ENCODE measurements around the gene FAM229A.
"Not testable (repeated sequence)": the region's sequence is repeated elsewhere in the genome, so short reads cannot be mapped to it uniquely, and the experiment has no call there.

The FAM229A gene, protein sequence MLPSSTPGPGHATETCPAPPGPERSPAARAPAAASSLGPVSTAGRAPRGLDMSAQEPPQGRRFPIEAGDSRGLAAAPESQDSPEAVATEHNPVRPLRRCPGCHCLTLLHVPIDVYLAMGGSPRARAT

DNA sequence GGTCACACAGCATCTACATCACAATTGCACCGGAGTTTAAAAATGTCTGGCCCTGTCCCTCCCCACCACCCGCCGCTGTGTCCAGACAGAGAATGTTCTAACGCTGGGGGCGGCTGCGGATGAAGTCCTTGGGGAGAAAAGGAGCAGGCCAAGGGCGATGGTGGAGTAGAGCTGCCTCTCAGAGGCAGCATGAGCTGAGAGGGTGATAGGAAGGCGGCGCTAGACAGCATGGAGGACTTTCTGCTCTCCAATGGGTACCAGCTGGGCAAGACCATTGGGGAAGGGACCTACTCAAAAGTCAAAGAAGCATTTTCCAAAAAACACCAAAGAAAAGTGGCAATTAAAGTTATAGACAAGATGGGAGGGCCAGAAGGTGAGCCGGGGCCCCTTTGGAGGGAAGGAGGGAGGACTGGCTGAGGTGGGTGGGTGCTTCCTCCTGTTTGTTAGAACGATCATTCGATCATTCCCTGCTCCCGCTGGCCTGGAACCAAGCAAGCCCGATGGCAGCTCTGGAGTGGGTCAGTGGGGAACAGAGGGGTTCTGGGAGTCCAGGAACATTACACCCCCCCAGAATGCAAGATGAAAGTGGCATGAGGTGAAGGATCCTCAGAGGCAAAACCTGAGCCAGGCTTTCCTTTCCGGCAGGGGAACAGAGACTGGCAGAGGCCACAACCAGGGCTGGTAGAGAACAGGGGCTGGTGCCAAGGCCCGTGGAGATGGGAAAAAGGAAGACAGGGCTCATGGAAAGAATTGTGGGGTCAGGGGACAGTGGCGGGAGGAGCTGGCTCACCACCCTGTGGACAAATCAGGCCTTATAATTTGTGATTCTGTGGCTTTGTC, at the start of gene FAM229A, which contains the start of gene TSSK3:
Gene FAM229A (minus strand): TSS at position 12 of the 840 bp plus-strand sequence. CDS start 394 bp downstream, outside the sequence.
Gene TSSK3 (plus strand): TSS at position 66 of the 840 bp plus-strand sequence. CDS start 163 bp downstream, at position 229.
- no peak for DNase-seq (ENCODE audit: low read depth, low spot score)

DNA sequence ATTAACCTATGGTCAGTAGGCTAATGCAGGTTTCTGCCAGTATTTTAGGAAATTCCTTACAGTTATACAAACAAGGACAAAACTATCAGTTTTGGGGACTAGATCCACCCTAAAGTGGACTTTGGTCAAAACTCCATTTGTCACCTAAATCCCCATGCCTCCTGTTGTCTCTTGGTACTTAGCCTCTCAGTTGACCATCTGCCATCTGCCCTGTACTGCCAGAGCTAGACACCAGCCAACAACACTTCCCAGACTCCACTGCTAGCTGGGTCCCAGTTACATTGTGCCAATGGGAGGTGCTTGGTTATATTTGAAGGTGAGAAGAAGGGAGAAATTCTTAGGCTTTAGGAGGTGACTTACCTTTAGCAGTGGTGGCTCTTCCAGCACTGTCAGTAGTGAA, 49.0 kb upstream of the FAM229A start:
- DNase-seq (ENCODE audit: low read depth, low spot score), result no peak

DNA sequence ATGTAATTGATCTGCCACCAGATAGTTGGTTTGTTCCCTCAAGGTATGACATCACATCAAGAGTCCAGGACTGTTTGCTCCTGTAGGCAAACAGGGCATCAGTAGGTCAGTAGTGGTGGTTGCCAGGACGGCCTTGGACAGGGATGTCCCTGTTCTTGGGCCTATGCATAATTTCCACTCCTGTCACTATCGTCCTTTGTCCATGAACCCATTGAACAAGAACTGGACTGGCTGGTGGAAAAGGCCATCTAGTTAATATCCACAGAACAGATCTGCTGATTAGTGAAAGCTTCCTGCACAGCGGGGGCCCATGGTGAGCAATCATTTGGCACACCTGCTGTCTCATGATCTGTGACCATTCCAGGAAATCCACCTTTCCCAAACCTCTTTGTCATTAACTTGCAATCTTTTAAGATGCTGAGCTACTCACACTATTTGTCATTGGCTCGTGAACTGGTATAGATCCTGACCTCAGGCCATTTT, 44.4 kb upstream of the FAM229A start:
- no peak for DNase-seq (ENCODE audit: low read depth, low spot score)

DNA sequence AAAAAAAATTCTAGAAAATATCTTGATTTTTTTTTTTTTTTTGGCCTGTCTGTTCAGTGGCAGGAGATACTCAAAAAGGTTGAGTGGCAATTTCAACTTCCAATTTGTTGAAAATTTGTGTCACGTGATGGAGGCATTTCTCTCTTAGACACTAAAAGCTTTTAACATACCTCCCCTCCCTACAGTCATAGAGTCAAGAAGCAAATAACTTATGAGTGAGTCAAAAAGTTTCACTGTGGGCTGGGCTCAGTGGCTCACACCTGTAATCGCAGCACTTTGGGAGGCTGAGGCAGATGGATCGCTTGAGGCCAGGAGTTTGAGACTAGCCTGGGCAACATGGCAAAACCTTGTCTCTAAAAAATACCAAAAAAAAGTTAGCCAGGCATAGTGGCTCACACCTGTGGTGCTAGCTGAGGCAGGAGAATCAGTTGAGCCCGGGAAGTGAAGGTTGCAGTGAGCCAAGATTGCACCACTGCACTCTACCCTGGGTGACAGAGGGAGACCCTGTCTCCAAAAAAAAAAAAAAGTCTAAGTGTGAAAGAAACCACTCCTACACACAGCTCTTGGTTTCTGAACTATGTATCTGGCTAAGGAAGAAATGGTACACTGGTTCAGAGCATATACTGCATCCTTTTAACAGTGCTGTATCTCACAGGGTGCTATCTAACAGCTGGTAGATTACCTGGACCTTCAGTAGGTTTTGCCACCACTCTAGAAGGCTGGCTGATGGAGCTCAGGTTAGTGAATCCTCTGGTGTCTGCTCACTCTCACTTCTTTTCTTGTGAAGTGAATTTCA, 43.6 kb upstream of the FAM229A start:
- no peak for DNase-seq (ENCODE audit: low read depth, low spot score)

DNA sequence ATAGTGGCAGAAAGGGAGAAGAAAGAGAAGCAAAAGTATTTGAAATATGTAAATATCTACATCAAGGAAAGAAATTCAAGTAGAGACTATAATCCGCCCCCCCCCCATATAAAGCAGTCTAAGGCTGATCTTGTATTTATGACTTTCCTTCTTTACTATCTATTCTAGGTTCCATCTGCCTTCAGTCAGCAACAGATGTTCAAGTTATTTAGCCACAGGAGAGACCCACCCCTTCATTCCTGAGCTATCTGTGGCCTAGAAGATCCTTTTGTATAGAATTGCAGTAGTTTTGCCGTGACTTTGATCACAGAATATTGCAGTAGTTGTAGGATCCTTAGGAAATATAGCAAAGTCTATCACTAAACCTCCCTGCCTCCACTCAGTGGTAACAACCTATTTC, 42.7 kb upstream of the FAM229A start:
- DNase-seq (ENCODE audit: low read depth, low spot score), result no peak

DNA sequence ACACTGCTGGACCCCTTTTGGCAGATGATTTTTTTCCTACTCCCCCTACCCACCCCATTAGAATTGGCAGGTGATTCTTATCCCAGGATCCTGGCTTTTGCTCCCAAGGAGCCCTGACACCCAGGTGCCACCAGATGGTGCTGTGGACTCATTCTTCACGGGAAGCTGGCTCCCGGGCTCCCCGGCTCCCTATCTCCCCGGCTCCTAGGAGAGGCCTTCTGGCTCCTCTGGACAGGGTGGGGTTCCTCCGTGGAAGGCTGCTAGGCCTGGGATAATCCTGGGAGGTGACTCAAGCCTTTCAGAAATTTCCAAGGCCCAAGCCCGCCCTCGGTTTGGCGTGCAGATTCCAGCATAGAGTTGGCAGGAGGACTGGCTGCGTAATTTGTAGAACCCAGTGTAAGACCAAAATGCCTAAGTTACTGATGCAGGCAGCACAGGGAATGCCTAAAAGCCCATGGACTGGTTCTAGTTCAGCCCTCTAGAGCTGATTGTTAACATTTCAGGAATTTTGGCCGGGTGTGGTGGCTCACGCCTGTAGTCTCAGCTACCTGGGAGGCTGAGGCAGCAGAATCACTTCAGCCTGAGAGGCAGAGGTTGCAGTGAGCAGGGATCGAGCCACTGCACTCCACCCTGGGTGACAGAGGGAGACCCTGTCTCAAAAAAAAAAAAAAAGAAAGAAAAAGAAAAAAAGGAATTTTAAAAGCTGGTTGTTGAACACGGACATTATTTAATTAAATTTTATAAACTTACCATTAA, 38.8 kb upstream of the FAM229A start:
- no peak for DNase-seq (ENCODE audit: low read depth, low spot score)

DNA sequence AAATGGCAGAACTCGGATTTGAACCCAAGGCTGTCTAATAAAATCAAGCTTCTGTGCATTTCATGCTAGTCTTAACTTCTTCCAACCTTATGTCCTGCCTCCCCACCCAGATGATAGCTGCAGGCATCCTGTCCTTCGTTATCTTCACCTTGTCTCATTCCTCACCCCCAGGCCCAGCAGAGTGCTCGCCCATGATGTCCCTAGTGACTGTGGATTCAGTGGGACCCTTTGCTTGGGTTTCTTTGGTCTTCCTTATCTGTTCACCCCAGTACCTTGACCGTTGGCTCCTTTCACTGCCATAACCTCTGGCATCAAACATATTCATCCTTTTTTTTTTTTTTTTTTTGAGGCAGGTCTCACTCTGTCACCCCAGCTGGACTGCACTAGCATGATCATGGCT, 37.6 kb upstream of the FAM229A start:
- DNase-seq (ENCODE audit: low read depth, low spot score), result no peak

DNA sequence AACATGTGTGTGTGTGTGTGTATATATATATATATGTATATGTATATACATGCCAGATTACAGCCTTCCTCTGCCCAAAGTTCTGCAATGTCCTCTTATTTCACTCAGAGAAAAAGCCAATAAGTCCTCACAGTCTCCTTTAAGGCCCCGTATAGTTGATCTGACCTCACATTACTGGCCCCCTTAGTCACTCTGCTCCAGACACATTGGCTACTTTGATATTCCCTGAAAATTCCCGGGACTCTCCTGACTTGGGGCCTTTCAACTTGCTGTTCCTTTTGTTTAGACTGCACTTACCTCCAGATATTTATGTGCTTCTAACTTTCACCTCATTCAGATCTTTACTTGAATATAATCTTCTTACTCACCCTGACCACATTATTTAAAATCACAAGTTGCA, 36.1 kb upstream of the FAM229A start:
- no peak for DNase-seq (ENCODE audit: low read depth, low spot score)

DNA sequence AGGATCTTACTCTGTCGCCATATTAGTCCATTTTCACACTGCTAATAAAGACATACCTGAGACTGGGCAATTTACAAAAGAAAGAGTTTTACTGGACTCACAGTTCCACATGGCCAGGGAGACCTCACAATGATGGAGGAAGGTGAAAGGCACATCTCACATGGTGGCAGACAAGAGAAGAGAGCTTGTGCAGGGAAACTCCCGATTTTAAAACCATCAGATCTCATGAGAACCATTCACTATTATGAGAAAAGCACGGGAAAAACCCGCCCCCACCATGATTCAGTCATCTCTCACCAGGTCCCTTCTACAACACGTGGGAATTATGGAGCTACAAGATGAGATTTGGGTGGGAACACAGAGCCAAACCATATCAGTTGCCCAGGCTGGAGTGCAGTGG, 34.2 kb upstream of the FAM229A start:
- not testable (repeated sequence) for DNase-seq (ENCODE audit: low read depth, low spot score)

DNA sequence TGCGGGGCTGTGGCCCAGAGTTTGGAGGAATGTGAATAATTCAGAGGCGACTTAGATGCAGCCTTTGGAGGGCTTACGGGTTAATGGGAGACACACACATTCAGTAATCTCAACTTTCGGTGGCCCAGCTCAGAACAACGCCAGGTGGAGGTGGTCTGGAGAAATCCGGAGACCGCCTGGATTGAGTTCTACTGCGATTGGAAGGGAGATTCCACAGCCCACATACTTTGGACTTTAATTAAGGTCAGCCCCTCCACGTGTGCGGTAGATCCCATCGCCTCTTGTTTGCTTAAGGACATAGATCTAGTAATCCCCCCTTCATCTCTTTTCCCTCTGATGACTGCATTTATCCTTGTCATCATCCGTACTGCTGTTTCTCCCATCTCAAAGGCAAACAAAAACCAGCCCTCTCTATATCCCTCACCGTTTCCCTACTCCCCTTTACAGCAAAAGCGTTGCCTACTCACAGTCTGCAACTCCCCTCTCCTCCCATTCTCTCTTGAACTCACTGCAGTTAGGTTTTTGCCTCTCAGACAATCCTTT, 32.7 kb upstream of the FAM229A start:
- no peak for DNase-seq (ENCODE audit: low read depth, low spot score)

DNA sequence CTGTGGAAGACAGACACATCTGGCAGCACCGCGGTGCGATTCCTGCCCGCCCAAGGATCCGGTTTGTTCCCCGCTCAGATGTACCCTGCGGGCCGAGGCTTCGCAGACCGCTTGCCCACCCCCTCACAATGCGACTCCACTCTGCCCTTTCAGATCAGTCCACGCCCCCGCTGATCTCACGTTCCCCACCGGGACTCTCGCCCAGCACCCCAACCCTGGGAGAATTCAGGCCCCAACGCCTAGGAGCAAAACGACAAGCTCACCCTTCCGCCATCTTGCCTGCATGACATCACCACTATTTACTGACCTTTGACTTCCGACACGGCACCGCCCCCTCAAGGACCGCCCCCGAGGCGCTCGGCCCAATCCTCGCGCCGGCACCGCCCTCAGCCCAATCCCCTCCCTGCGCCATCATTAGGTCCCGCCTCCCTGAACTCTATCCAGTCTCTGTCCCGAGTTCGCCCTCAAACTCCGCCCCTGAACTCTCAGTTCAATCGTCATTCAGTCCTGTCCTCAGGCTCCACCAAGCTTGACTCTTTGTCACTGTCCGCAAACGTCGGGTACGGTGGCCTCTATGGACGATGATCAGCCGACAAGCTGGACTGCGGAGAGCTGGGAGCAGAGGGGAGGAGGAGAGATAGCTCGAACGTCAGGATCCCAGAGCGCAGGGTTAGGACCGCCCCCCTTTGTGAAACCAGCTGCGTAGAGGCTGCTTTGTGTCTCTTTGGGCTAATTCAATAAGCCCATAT, 32.0 kb upstream of the FAM229A start, which contains the start of gene BSDC1:
Gene BSDC1 (minus strand): TSS at position 301 of the 749 bp plus-strand sequence. CDS start 27 bp downstream, at position 274.
- peak; percentile 95 for DNase-seq (ENCODE audit: low read depth, low spot score)

DNA sequence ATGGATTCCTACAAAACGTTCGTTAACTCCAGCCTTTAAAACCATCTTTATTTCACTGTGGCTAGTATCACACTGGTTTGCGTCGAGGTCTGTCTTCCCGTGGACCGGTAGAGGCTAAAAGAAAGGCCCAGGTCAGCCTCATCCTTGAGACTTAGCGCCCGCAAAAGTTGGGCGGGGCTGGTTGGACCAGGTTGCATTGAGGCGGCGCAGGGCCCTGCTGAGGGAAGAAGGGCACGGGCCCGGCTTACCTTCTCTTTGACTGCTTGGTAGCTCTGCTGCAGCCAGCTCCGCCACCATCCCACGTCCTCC, 31.5 kb upstream of the FAM229A start:
- DNase-seq (ENCODE audit: low read depth, low spot score), result no peak

DNA sequence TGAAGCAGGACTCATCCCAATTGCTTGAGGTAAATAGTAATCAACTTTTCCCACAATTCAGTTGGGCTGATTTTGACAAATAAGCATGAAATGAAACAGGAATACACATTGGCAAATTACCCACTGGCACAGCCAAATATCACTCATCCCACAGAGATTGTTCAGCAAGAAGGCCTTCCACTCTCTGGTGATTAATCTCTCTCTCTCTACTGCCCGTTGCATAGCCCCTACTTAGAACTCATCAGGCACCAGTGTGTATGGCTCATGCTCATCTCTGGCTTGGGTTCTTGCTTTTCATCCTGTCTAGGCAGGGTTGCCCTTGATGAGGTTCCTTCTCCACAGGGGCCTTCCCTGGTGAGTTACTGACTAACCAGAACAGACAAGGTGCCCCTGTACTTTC, 30.9 kb upstream of the FAM229A start:
- no peak for DNase-seq (ENCODE audit: low read depth, low spot score)

DNA sequence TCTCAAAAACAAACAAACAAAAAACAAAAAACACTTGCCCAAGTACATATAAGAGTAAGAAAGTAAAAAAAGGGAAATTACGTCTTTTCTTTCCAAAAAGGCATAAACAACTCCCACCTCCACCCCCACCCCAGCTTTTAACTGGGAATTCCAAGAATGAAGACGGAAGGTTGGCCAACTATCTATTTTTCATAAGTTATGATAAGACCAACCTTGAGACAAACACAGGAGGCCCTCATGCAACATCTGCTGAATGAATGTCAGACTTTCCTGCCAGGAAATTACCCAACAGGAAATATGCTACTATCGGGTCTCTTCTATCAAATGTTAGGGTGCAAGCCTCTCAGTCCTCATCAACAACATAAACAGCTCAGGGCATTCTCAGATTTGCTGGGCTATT, 30.0 kb upstream of the FAM229A start:
- no peak for DNase-seq (ENCODE audit: low read depth, low spot score)

DNA sequence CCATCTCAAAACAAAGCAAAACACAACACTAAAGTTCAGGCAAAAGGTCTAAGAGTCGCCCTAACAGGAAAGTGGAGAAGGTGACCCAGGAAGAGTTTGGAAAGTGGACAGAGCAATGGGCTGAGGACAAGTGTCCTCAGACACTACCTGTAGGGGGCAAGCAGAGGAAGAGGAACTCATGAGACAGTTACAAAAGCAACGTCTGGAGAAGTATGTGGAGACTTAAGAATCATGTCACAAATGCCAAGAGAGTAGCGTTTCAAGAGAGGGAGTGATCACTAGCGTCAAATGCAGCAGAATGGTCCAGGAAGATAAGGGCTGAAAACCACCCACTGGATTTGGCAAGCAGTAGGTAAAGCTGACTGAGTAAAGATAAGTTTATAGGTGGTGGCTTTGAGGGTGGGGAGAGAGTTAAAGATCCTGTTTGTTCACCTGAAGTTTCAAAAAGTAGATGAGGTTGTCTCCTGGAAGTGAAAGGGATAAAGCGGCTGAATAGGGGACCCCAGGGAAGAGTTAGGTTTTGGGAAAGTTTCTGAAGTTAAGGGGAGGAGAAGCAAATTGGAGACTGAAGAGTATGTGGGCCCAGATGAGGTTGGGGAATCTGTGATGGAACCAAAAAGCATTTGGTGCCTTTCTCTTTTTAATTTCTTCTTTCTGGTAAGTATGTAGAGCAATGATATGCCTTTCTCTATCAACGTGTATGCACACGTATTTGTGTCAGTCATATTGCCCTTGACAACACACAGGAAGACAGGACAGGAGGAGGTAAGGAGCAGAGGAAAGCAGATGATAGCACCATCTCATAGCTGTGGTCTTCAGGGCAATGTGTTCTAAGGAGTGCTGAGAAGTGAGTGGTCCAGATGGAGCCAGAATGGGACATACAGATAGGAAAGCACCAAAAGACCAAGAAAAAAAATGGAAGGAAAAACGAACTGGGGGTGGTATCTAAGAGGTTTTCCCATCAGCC, 28.9 kb upstream of the FAM229A start:
- no peak for DNase-seq (ENCODE audit: low read depth, low spot score)

DNA sequence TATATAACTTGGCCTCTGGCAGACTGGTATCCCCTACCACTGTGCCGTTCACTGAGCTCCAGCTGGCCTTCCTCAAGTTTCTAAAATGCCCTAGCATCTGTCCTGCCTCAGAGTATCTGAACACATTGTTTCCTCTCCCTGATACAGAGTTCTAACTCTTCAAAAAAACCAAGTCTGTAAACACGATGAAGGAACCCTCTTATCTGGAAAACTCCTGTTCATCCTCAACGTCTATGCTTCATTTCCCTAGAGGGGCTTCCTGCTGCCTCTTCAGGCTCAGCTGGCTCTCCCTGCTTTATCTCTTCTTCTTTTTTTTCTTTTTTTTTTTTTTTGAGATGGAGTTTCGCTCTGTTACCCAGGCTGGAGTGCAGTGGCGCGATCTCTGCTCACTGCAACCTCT, 26.4 kb upstream of the FAM229A start:
- DNase-seq (ENCODE audit: low read depth, low spot score), result no peak

DNA sequence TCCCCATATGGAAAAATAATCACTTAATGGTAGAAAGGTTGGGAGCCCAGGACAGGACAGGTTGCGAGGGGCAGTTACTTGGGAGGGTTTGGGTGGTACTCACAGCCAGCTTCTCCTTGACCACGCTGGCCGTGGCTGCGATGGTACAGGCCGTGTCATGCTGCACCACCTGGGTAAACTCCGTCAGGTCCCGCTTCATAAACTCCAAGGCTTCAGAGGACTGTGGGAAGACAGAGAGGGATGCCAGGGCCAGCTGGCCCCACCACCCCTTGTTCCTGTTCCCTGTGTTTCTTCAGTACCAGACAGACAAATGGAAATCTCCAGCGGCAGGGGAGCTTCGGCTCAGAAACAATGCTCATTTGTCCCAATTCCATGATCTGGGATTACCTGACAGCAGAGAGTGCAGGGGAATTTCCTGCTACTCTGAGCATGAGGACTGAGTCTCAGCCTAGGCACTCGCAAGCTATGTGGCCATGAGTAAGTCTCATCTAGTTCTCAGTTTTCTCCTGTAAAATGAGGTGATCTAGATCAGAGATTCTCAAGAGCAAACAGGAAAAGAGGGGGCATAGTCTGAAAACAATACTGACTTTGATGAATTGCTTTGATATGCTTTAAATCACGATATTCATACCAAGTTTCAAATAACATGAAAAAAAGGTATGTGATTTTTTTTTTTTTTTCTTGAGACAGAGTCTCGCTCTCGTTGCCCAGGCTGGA, 24.5 kb upstream of the FAM229A start:
- DNase-seq (ENCODE audit: low read depth, low spot score), result no peak

DNA sequence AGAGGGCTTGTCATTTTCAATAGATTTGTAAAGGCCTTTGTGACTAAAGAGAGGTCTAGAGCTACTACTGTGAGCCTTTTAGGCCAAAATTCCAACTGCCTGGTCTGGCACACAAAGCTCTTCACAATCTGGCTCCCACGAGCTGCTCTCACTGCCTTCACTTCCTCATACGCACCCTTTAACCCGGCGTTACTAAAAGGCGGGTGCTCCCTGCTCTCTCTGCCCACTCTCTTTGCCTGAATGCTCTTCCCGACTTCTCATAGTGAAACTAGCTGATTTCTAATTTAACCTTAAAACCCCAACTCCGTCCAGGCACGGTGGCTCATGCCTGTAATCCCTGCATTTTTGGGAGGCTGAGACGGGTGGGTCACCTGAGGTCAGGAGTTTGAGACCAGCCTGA, 17.8 kb upstream of the FAM229A start:
- DNase-seq (ENCODE audit: low read depth, low spot score), result no peak
